ENCODE data around the gene DCTN3. TPM values are rescaled to one million over a fixed set of nuclear protein-coding genes. Genes with fewer than 3 reads are reported as not detected.

Gene DCTN3
- total and polyA plus RNA-seq, 9 of the 15 experiments (the other 6 are each of a cell fraction or from before 2014, with no cell fraction given), result 11.0 to 51.0 (median 41.9) TPM

DNA sequence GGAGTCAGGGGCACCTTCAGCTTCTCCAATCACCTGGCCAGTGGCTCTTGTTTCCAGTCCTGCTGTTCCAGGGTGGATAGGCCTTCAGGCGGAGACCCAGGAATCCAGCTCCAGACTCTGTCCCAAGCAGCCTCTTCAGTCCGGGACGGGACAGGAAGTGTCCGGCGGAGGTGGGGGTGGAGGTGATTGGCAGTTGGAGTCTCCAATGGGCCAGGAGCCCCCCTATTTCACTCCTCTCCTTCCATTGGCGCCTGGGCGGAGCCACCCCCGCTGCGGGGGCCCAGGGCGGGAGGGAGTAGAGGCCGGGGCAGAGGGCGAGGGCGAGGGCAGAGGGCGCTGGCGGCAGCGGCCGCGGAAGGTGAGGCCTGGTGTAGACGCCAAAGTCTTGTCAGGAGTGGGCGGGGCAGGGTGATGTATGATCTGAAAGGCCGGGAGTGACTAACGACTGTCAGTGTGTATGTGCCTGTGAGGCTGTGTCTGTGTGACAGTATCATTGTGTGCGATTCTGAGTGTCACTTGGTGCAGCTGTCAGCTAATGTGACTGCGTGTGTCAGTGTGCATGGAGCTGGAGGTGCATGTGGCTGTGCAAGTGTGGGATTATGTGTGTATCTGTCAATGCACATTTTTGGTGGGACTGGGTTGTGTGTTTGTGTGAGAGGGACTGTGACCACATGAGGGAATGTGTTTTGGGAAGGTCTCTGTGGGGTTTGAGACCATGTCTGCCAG lies 31.7 kb upstream of the DCTN3 start, which contains the start of gene IL11RA (continued):
- no peak for TF ChIP-seq ATF3 (IDR thresholded peaks at IDR 0.05)
- no peak for TF ChIP-seq ATF3 (CRISPR knock-in tag; conservative IDR thresholded peaks at IDR 0.05)
- no peak for TF ChIP-seq SREBF2 (CRISPR knock-in tag; IDR thresholded peaks at IDR 0.05)
- TF ChIP-seq SMARCB1 (IDR thresholded peaks at IDR 0.05; ENCODE audit: insufficient read length, low read depth), result no peak
- no peak for TF ChIP-seq SREBF1 (IDR thresholded peaks at IDR 0.05; ENCODE audit: borderline replicate concordance, low read depth, low read length)
- TF ChIP-seq, protein P1, sequence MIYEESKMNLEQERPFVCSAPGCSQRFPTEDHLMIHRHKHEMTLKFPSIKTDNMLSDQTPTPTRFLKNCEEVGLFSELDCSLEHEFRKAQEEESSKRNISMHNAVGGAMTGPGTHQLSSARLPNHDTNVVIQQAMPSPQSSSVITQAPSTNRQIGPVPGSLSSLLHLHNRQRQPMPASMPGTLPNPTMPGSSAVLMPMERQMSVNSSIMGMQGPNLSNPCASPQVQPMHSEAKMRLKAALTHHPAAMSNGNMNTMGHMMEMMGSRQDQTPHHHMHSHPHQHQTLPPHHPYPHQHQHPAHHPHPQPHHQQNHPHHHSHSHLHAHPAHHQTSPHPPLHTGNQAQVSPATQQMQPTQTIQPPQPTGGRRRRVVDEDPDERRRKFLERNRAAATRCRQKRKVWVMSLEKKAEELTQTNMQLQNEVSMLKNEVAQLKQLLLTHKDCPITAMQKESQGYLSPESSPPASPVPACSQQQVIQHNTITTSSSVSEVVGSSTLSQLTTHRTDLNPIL (CRISPR knock-in tag; IDR thresholded peaks at IDR 0.05), result no peak
- TF ChIP-seq ESRRA (IDR thresholded peaks at IDR 0.05; ENCODE audit: borderline replicate concordance, low read depth), result 0 out of 2 replicates have a peak, but pooled peaks have one; percentile 44
- TF ChIP-seq NCOR1 (IDR thresholded peaks at IDR 0.05), result 0 out of 2 replicates have a peak, but pooled peaks have one; percentile 11
- TF ChIP-seq TRIM24 (IDR thresholded peaks at IDR 0.05), result 0 out of 4 replicates have a peak, but pooled peaks of 1 of the 2 experiments have one; percentile 19
- no peak for TF ChIP-seq ESRRB (CRISPR knock-in tag; IDR thresholded peaks at IDR 0.05; ENCODE audit: borderline replicate concordance)
- peak; percentile 60; the same call in 1 of the 2 replicates for TF ChIP-seq MTA3 (IDR thresholded peaks at IDR 0.05; ENCODE audit: borderline replicate concordance)
- TF ChIP-seq NFIX (CRISPR knock-in tag; IDR thresholded peaks at IDR 0.05; ENCODE audit: low read depth), result no peak
- TF ChIP-seq ZNF644 (tag; IDR thresholded peaks at IDR 0.05; ENCODE audit: low read depth), result no peak
- TF ChIP-seq HNRNPK (IDR thresholded peaks at IDR 0.05; ENCODE audit: low read depth, low read length, poor library complexity, severe bottlenecking), result no peak
- no peak for TF ChIP-seq DIDO1 (tag; IDR thresholded peaks at IDR 0.05; ENCODE audit: low read depth)
- no peak for TF ChIP-seq SLC30A9 (CRISPR knock-in tag; IDR thresholded peaks at IDR 0.05)
- TF ChIP-seq, protein P2, sequence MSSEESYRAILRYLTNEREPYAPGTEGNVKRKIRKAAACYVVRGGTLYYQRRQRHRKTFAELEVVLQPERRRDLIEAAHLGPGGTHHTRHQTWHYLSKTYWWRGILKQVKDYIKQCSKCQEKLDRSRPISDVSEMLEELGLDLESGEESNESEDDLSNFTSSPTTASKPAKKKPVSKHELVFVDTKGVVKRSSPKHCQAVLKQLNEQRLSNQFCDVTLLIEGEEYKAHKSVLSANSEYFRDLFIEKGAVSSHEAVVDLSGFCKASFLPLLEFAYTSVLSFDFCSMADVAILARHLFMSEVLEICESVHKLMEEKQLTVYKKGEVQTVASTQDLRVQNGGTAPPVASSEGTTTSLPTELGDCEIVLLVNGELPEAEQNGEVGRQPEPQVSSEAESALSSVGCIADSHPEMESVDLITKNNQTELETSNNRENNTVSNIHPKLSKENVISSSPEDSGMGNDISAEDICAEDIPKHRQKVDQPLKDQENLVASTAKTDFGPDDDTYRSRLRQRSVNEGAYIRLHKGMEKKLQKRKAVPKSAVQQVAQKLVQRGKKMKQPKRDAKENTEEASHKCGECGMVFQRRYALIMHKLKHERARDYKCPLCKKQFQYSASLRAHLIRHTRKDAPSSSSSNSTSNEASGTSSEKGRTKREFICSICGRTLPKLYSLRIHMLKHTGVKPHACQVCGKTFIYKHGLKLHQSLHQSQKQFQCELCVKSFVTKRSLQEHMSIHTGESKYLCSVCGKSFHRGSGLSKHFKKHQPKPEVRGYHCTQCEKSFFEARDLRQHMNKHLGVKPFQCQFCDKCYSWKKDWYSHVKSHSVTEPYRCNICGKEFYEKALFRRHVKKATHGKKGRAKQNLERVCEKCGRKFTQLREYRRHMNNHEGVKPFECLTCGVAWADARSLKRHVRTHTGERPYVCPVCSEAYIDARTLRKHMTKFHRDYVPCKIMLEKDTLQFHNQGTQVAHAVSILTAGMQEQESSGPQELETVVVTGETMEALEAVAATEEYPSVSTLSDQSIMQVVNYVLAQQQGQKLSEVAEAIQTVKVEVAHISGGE (CRISPR knock-in tag; IDR thresholded peaks at IDR 0.05), result no peak
- no peak for TF ChIP-seq KLF10 (CRISPR knock-in tag; IDR thresholded peaks at IDR 0.05)
- TF ChIP-seq ZNF766 (CRISPR knock-in tag; conservative IDR thresholded peaks at IDR 0.05), result no peak
- 0 out of 2 replicates have a peak, but pooled peaks have one; percentile 12 for TF ChIP-seq PHF21A (IDR thresholded peaks at IDR 0.05; ENCODE audit: borderline replicate concordance, low read depth)

All from K562 (cell line).